Stomach (tissue), 9 donors: ENCODE data around the gene USP32. TPM values are rescaled to one million over a fixed set of nuclear protein-coding genes. Genes with fewer than 3 reads are reported as not detected.
A peak's percentile ranks its signal among the peaks of the same experiment; 100 is the strongest.

Source experiments
- DNase-seq, 2 donors: peaks; one replicate each; pipeline versions ENCODE4 v3.0.0 to v3.0.0-alpha.2; 2013 to 2019
- H3K27ac ChIP-seq, 5 donors: fragments of 200-600 bp in 4 of 5; sonication (generic) in 4 of 5; one replicate each; pipeline ENCODE4 v1.5.1; 2013 to 2019; ENCODE audit warnings: mild to moderate bottlenecking in 1 of 5, moderate library complexity in 1 of 5
- H3K27me3 ChIP-seq, 3 donors: fragments of 200-600 bp; sonication (generic); one replicate each; pipeline ENCODE4 v1.5.1; 2017 to 2019; ENCODE audit warnings: mixed run types in 1 of 3
- H3K36me3 ChIP-seq, 4 donors: fragments of 200-600 bp; sonication (generic); 1 replicate in 3 of 4; 2 replicates in 1 of 4; pipeline ENCODE4 v1.5.1; 2016 to 2019
- H3K4me1 ChIP-seq, 4 donors: fragments of 200-600 bp; sonication (generic); one replicate each; pipeline ENCODE4 v1.5.1; 2016 to 2019
- H3K4me3 ChIP-seq, 4 donors: fragments of 200-600 bp; sonication (generic) in 3 of 4; one replicate each; pipeline ENCODE4 v1.5.1; 2016 to 2019; ENCODE audit warnings: mild to moderate bottlenecking in 1 of 4
- H3K9me3 ChIP-seq, 4 donors: fragments of 200-600 bp; sonication (generic); one replicate each; pipeline ENCODE4 v1.5.1; 2016 to 2019
- CTCF ChIP-seq, 7 experiments: fragments of 450-650 bp in 4 of 7; fragments of 200-600 bp in 3 of 7; sonication (generic) in 3 of 7; IDR thresholded peaks; one replicate each; pipeline ENCODE4 v1.5.1; 2016 to 2019; ENCODE audit warnings: antibody characterized with exemption in 7 of 7, control low read depth in 2 of 7, mild to moderate bottlenecking in 1 of 7
- EP300 ChIP-seq: sonication (generic); formaldehyde crosslinking; IDR thresholded peaks from one replicate; pipeline ENCODE4 v1.6.1; 2017; ENCODE audit warnings: antibody characterized with exemption
- POLR2A ChIP-seq, 4 donors: fragments of 450-650 bp; IDR thresholded peaks; one replicate each; pipeline ENCODE4 v1.6.1; 2016; ENCODE audit warnings: antibody characterized with exemption in 4 of 4, control low read depth in 2 of 4, mild to moderate bottlenecking in 1 of 4, moderate library complexity in 1 of 4
- POLR2AphosphoS5 ChIP-seq, 3 donors: sonication (generic); formaldehyde crosslinking; IDR thresholded peaks; one replicate each; pipeline ENCODE4 v1.6.1; 2016; ENCODE audit warnings: antibody characterized with exemption in 3 of 3
- WGBS, 5 donors: extraction: QIAGEN DNeasy Blood & Tissue Kit in 3 of 5; methylation state at CpG; one replicate each; pipeline versions ENCODE4 v1.1.5 to v1.1.7; 2013 to 2018; 5-methylcytosine and 5-hydroxymethylcytosine counted together
- intact Hi-C: fragments of 100-400 bp; cut with DNase I; formaldehyde crosslinking; loops from one replicate; pipeline ENCODE4 v1.15.1; 2023; ENCODE audit warnings: low total_unique reads
- polyA plus RNA-seq, 3 donors: library from polyadenylated mRNA; stranded (reverse); fragments of 200-250 nt; gene quantifications; one replicate each; pipeline ENCODE4 v1.2.3, GENCODE V29; 2013
- total RNA-seq, 5 donors: library from RNA; depleted of rRNA; stranded (reverse); fragments of >200 nt; gene quantifications; one replicate each; pipeline versions ENCODE4 v1.1.0 to v1.2.3, GENCODE V29; 2014 to 2016
- donor health status: healthy with polysubstance abuse.
- donor health status: Bipolar disorder and iron deficiency.
- donor health status: healthy.

USP32 gene
- total and polyA plus RNA-seq, 8 donors: 7.5 to 70.9 (median 16.0) TPM

GRCh38 chr17:60355663-60356594 is 36.0 kb downstream of the USP32 start:
- no peaks in the 10 kb centered on the region for H3K27me3 ChIP-seq
- no peaks in the 10 kb centered on the region for H3K9me3 ChIP-seq
- 62 to 76% (median 68%) methylated on average over 4 of the region's 4 CpGs for WGBS, 5 donors
- no peak overlapping the region for H3K4me3 ChIP-seq
- intact Hi-C loops: no loop called here
- H3K36me3 ChIP-seq: no peaks in the 10 kb centered on the region
- peaks cover 0 to 52% (median 31%) of the 10 kb centered on the region in 4 donors for H3K4me1 ChIP-seq
- TF ChIP-seq POLR2A (IDR thresholded peaks at IDR 0.05) (no peak), EP300 (no peak), POLR2AphosphoS5 (IDR thresholded peaks at IDR 0.05) (no peak), CTCF (IDR thresholded peaks at IDR 0.05) (no peak)
- no peak for DNase-seq
- H3K27ac ChIP-seq: peak overlapping the region in 1 of 5 donors; percentile 9

GRCh38 chr17:60354223-60354622 is 37.7 kb downstream of the USP32 start:
- intact Hi-C loops: no loop called here
- H3K27me3 ChIP-seq: no peaks in the 10 kb centered on the region
- no peak for TF ChIP-seq CTCF (IDR thresholded peaks at IDR 0.05)
- TF ChIP-seq EP300: no peak
- no peak for TF ChIP-seq POLR2A (IDR thresholded peaks at IDR 0.05)
- no peak for TF ChIP-seq POLR2AphosphoS5 (IDR thresholded peaks at IDR 0.05)
- H3K4me3 ChIP-seq: no peak overlapping the region
- no peaks in the 10 kb centered on the region for H3K36me3 ChIP-seq
- peak overlapping the region in 1 of 5 donors; percentile 4 for H3K27ac ChIP-seq
- WGBS, 5 donors: 21 to 47% (median 29%) methylated on average over 1 of the region's 1 CpG
- no peaks in the 10 kb centered on the region for H3K9me3 ChIP-seq
- DNase-seq: no peak
- H3K4me1 ChIP-seq: peaks cover 0 to 52% (median 31%) of the 10 kb centered on the region in 4 donors

- TF ChIP-seq POLR2A (IDR thresholded peaks at IDR 0.05) (no peak), POLR2AphosphoS5 (IDR thresholded peaks at IDR 0.05) (no peak), EP300 (no peak), CTCF (IDR thresholded peaks at IDR 0.05) (no peak)
- no peak for DNase-seq
- intact Hi-C loops: no loop called here
- Histone ChIP-seq H3K4me3 (no peak overlapping the region), H3K27me3 (no peaks in the 10 kb centered on the region), H3K9me3 (no peaks in the 10 kb centered on the region), H3K27ac (no peak overlapping the region), H3K4me1 (peaks cover 0 to 52% (median 31%) of the 10 kb centered on the region in 4 donors), H3K36me3 (no peaks in the 10 kb centered on the region)
- WGBS, 5 donors: 75 to 87% (median 80%) methylated on average over 4 of the region's 4 CpGs
These were observed 38.2 kb downstream of the USP32 start for GRCh38 chr17:60353773-60354172.

GRCh38 chr17:60352569-60352968 is 39.4 kb downstream of the USP32 start:
- Histone ChIP-seq H3K27me3 (no peaks in the 10 kb centered on the region), H3K4me3 (no peak overlapping the region), H3K9me3 (no peaks in the 10 kb centered on the region), H3K4me1 (peaks cover 0 to 43% (median 26%) of the 10 kb centered on the region in 4 donors), H3K27ac (no peak overlapping the region), H3K36me3 (no peaks in the 10 kb centered on the region)
- TF ChIP-seq EP300: no peak
- no peak for TF ChIP-seq POLR2A (IDR thresholded peaks at IDR 0.05)
- no peak for TF ChIP-seq CTCF (IDR thresholded peaks at IDR 0.05)
- no peak for TF ChIP-seq POLR2AphosphoS5 (IDR thresholded peaks at IDR 0.05)
- 80 to 90% (median 83%) methylated on average over 4 of the region's 4 CpGs for WGBS, 5 donors
- DNase-seq: no peak
- intact Hi-C loops: no loop called here
